ENCODE data around the gene IQCN.
A peak's percentile ranks its signal among the peaks of the same experiment; 100 is the strongest.

The IQCN gene

GRCh38 chr19:18286973-18287635 is 12.9 kb upstream of the IQCN start:
- DNase-seq: no peak

DNA sequence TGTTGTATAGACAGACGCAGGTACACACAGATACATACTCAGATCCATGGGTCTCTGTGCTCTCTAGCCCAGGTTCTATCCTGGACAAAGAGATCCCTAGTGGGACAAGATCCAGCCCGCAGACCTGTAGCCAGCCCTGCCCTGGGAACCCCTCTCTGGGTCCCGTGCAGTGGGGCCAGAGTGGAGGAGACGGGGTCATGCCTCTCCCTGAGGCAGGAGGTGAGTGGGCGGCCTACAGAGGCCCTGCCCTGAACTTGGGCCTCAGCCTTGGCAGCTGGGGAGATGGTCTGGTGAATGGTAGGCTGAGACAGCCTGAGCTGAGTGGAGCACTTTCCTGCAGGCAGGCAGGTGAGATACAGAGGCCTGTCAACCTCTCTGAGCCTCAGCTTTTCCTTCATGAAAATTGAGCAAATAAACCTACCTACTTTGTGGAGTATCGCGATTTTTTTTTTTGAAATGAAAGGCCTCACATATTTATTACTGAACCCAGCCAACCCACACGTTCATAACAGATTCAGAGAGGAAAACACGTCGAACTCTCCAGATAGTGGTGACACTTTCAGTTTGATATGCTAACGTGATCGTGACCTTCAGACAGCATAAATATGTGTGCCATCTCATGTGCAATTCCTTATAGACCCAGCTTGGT is 10.6 kb upstream of the IQCN start:
- DNase-seq: peak; percentile 58

DNA sequence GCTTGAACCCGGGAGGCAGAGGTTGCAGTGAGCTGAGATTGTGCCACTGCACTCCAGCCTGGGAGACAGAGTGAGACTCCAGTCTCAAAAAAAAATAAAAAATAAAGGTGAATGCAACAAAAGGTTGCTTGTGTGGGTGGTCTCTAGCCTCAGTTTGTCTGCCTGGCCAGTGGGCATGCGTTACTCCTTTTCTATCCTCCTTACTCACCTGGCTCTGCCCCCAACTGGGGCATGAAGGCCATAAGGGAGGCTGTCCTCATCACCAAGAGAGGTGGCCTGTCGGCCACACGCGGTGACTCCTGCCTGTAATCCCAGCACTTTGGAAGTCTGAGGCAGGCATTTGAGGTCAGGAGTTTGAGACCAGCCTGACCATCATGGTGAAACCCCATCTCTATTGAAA is 9.1 kb upstream of the IQCN start:
- no peak for DNase-seq

DNA sequence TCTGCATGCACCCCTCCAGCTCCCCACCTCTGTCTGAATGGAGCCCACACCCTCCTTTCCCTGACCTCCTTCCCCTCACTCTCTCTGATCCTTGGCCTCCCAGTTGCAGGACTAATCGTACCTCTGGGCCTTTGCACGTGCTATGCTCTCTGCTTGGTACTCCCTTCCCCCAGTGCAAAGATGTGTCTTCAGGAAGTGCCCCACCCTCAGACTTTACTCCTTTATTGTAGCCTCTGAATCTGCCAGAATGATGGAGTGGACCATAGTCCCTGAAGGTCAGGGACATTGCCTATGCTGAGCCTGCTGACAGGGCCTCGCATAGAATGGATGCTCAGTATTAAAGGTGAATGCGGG is 8.5 kb upstream of the IQCN start:
- DNase-seq: no peak

DNA sequence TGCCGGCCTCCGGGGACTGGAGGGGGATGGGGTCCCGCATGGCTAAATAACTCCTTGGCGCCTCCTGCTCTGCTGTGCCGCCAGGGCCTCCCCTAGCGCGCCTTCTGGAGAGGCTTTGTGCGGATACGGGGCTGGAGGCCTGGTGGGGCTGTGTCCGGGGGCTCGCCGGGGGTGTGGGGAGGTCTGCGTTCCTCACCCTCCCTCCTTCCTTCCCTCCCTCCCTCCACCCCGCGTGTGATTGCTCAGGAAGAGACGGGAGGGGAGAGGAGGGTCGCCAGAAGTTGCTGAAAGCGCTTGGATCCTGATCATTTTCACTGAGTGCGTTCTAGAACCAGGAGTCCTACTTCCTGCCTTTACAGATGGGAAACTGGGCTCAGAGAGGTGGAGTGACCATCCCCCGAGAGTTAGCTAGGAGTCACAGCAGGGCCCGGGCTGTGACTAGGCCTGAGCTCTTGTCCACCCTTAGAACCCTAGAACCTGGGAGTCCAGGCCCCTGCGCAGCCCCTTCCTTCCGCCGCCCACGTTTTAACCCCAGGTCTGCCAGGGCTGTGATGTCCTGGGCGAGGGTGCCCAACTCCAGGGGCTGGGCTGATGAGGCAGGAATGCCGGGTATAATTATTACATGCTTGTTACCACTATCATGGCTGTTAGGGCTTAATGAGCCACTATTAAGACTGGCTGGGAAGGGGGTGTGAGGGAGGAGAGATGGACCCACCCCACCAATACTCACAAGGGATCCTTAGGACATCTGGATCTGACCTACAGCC is 8.0 kb upstream of the IQCN start:
- peak; percentile 51 for DNase-seq

DNA sequence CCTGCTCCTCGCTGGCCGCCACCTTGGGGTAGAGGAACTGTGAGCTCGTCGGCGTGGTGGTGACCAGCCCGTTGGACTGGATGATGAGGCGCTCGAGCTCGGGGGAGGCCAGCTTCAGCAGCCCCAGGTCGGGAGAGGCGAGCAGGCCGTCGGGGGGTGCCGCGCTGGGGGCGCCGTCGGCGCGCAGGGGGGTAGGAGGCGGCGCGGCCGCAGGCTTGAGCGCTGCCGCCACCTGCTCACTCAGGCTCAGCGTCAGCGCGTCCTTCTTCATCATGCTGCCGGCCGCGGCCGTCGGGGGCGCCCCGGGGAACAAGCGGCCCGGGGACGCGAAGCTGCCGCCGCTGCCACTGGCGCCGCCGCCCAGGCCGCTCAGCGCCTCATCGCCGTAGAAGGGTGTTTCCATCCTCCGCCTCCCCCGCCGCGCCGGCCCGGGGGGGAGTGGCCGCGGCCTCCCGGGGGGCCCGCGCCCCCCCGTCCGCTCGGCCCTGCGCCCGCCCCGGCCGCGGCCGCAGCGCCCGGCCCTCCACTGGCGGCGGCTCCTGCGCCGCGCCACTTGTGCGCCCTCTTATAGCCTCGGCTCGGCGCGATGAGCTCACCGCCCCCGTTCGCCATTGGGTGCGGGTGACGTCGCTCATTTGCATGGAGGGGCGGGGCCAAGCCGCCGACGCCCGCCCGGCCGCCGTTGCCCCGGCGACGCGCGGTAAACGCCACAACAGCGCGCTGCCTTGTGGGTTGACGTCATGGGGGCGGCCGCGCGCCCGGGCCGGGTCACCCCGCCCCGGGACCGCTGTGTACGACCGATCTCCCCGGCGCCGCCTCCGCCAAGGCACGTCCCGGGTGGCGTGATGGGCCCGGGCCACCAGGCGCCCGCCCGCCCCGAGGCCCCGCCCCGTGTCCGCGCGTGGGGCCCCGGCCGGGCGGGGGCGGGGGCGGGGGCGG is 7.1 kb upstream of the IQCN start, which contains the start of gene JUND:
TSS of gene JUND (minus strand) at position 541 of the 939 bp plus-strand sequence. CDS start at position 403, 138 bp downstream.
- DNase-seq: peak; percentile 97

DNA sequence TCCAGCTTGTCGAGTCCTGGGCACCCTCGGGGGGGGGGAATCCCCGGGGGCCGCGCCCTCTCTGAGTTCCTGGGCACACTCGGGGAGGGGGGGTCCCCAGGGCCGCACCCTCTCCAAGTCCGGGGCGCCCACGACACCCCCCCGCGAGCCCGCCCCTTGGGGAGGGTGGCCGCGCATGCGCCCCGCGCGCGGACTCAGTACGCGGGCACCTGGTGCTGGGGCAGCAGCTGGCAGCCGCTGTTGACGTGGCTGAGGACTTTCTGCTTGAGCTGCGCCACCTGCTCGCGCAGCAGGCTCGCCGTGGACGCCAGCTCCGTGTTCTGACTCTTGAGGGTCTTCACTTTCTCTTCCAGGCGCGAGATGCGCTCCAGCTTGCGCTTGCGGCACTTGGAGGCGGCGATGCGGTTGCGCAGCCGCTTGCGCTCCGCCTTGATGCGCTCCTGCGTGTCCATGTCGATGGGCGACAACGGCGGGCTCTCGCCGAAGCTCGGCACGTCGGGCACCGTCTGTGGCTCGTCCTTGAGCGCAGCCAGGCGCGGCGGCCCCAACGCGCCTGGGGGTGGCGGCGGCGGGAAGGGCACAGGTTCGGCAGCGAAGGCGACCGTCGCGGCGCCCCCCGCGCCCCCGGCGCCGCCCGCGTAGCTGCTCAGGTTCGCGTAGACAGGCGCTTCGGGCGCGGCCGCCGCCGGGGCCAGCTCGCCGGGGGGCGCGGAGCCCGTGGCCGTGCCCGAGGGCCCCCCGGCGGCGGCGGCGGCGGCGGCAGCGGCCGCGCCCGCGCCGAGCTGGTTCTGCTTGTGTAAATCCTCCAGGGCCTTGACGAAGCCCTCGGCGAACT is 6.2 kb upstream of the IQCN start:
- DNase-seq: peak; percentile 81

DNA sequence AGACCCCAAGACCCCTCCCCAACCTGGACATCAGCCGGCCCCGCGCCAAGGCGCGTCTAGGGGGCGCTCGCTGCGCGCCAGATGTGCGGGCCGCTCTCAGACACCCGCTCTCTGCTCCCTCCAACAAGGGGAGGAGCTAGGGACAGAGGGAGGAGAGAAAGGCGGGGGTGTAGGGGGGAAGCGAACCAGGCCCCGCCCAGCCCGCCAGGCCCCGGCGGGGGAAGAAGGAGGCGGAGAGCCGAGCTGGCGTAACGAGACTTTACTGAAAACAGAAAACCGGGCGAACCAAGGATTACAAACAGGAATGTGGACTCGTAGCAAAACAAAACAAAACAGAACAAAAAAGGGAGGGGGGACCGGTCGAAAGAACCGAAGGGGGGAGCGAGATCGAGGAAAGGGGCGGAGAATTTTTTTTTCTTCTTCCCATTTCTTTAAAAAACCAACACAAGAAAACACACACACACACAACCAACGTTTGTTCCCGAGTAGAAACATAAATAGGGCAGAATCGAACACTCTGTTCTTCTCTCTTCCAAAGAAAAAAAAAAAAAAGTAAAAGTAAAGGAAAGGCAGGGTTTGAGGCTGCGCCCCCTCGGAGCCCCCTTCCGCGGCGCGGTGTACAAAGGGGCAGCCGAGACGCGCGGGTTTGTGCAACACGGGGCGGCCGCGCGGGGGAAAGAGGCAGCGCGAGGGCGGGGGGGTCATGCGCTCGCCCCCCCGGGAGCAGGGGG is 5.4 kb upstream of the IQCN start:
- peak; percentile 93 for DNase-seq

DNA sequence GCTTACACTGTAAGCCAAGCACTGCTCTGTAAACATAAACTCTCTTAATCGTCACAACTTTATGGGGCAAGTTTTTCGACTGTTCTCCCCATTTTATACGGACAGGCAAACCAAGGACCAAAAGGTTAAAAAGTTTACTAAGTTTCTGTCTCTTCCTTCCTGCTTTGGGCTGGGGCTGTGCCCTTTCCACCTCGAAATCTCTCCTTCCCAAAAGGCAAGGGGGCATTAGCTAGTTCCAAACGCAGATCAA is 4.9 kb upstream of the IQCN start:
- no peak for DNase-seq

DNA sequence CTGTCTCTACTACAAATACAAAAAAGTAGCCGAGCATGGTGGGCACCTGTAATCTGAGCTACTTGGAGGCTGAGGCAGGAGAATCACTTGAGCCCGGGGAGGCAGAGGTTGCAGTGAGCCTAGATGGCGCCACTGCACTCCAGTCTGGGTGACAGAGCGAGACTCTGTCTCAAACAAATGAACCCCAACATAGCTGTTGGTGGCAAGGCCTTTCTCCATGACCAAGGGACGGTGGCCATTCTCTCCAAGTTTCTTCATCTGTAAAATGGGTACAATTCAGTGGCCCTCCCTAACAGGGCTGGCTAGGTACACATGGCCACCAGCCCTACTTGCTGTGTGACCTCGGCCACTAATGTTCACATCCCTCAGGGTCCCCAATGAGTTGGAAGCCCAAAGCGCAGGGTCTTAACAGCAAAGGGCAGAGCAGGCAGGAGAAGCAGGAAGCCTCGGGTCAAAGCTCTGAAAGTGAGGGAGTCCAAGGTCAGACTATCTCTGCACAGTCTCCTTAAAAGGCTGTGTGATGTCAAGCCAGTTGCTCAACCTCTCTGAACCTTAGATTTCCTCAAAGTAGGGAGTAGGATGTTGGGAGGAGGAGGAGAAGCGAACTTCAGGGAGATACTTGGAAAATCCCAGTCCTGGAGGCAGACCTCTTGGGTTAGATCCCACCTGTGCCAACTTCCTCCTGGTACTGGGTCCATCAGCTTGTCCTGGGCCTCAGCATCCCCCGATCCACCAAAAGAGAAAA is 4.4 kb upstream of the IQCN start:
- no peak for DNase-seq

DNA sequence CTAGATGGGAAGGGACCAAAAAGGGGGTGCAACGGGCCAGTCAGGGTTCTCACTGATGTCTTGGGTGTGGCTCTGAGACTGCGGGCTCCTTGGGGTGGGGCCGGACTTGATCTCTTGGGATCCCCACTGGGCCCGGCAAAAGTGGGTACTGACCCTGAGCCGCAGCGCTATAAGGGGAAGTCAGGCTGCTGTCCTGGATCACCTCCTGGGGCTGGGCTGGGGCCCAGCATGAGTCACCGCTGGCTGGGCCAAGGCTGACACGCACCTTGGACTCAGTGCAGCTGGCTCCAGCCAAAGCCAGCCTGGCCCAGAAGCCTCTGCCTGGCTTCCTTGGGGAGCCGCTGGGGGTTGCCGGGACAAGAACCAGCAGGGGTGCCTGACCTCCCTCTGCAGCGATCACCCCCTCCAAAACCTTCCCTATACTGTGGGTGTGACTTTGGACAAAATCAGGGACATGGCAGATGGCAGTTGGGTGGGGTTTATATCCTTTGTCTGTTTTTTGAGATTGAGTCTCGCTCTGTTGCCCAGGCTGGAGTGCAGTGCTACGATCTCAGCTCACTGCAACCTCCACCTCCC is 617 bp upstream of the IQCN start:
- DNase-seq: no peak

- no peak for DNase-seq
Observed at GRCh38 chr19:18273561-18274218, 562 bp downstream of the IQCN start.

GRCh38 chr19:18271433-18271841 is 2.8 kb downstream of the IQCN start:
- DNase-seq: no peak

GRCh38 chr19:18270326-18270725 is 3.9 kb downstream of the IQCN start:
- no peak for DNase-seq

GRCh38 chr19:18269070-18269723 is 5.1 kb downstream of the IQCN start:
- no peak for DNase-seq

DNA sequence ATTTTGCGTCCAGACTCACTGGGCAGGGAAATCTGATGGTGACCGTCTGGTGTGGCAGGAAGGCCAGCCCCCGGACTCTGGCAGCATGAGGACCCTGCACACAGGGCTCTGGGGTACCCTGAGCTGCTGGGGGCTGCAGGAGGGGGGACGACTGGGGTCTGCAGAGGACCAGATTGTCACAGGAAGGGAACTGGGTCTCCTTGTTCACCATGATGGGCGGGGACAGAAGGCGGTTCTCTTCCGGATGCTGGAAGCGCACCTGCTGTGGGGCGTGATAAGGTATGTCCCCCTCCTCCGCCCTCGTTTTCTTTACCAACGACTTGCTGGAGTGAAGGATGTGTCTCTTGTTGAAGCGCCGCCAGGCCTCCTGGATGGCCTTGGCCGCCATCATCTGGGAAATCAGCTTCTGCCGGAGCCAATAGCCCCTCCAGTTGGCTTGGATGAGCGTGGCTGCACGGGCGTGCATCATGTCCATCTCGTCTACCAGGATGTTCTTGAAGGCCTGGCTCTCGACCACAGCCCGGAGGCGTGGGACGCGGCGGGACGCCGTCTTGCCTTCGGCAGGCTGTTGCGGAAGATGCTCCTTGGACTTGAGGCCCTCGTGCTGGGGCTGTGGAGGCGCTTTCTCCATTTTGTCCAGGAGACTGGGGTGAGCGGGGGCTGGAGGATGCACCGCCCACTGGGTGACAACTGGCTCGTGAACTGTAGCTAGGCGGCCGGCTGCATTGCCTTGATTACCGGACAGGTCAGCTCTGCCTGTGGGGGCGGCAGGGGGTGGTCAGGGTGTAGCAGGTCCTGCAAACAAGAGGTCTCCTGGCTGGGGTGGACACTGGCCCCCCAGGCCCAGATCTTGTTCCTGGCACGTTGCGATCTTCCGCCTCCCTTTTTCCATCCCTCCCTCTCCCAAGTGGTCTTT is 7.2 kb downstream of the IQCN start:
- no peak for DNase-seq

DNA sequence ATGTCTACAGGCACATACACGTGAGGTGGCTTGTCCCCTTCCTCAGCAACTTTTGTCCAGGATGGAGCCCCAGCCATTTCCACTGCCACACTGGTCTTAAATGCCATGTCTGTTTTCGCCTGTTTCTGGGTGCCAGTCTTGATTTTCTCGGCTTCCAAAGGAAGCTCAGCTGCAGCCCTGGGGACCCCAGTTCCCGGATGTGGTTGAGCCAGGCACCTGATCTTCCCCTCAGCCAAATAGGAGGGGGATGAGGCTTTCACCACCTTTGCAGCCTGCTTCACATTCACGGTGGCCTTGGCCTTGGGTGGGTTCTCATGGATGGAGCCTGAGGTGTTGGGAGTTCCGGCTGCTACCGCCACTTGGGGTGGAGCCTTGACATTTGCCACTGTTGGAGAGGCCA is 8.7 kb downstream of the IQCN start:
- DNase-seq: no peak

GRCh38 chr19:18264971-18265540 is 9.2 kb downstream of the IQCN start:
- no peak for DNase-seq

Data from activated CD4-positive, CD25-positive, alpha-beta regulatory T cell treated with anti-CD3 and anti-CD28 coated beads, Interleukin-2, amount 50 U/mL, for 72 hours (primary cell).